GM18873 (cell line): ENCODE data around the gene GRIFIN.

Experiments used
- ATAC-seq: cut with Tn5 transposase; IDR thresholded peaks from one replicate; pipeline ENCODE4 v1.9.1; 2021; ENCODE audit warnings: mild to moderate bottlenecking, moderate library complexity, moderate number of reproducible peaks; ENCODE audit not compliant: unreplicated experiment, low FRiP score

GRIFIN gene

GRCh38 chr7:2513702-2514101, 37.5 kb upstream of the GRIFIN start:
- ATAC-seq = no peak

GRCh38 chr7:2512713-2513112, 36.5 kb upstream of the GRIFIN start:
- no peak for ATAC-seq

GRCh38 chr7:2512179-2512661, 36.0 kb upstream of the GRIFIN start:
- ATAC-seq = no peak

GRCh38 chr7:2511769-2512168, 35.6 kb upstream of the GRIFIN start:
- no peak for ATAC-seq

- ATAC-seq = no peak
These were observed 34.9 kb upstream of the GRIFIN start for GRCh38 chr7:2510909-2511768.

- no peak for ATAC-seq
These were observed 34.1 kb upstream of the GRIFIN start for GRCh38 chr7:2510130-2510776.

- ATAC-seq = no peak
These were observed 33.2 kb upstream of the GRIFIN start for GRCh38 chr7:2509298-2509906.

- no peak for ATAC-seq
These were observed 32.4 kb upstream of the GRIFIN start for GRCh38 chr7:2508327-2509215.

GRCh38 chr7:2507917-2508306, 31.7 kb upstream of the GRIFIN start:
- no peak for ATAC-seq

- no peak for ATAC-seq
These were observed 31.2 kb upstream of the GRIFIN start for GRCh38 chr7:2507208-2507916.

- ATAC-seq = no peak
These were observed 29.2 kb upstream of the GRIFIN start for GRCh38 chr7:2505401-2505800.

GRCh38 chr7:2504889-2505375, 28.7 kb upstream of the GRIFIN start:
- no peak for ATAC-seq

GRCh38 chr7:2504128-2504888, 28.1 kb upstream of the GRIFIN start:
- no peak for ATAC-seq

GRCh38 chr7:2503056-2503941, 27.1 kb upstream of the GRIFIN start:
- ATAC-seq = no peak

GRCh38 chr7:2502647-2502966, 26.4 kb upstream of the GRIFIN start:
- ATAC-seq = no peak

GRCh38 chr7:2501947-2502646, 25.9 kb upstream of the GRIFIN start:
- no peak for ATAC-seq

- no peak for ATAC-seq
These were observed 24.5 kb upstream of the GRIFIN start for GRCh38 chr7:2500701-2501100.
